Keratinocyte (primary cell): ENCODE data around the gene FBXO3. TPM values are rescaled to one million over a fixed set of nuclear protein-coding genes. Genes with fewer than 3 reads are reported as not detected.

Source experiments
- DNase-seq: peaks from one replicate; pipeline ENCODE4 v3.0.0-alpha.2; 2011; ENCODE audit warnings: low read depth, missing footprints, low spot score
- FAIRE-seq: peaks from 2 replicates; lab custom pipeline; 2011; peaks lifted over from hg19 to GRCh38; lab: Jason Lieb, UNC
- H2AFZ ChIP-seq: 2 replicates; pipeline ENCODE4 v1.6.0; 2012; ENCODE audit warnings: low read length, control low read depth, inconsistent platforms; ENCODE audit not compliant: control insufficient read depth
- H3K27ac ChIP-seq: 2 replicates; pipeline ENCODE4 v1.5.1; 2011; ENCODE audit warnings: low read length; ENCODE audit not compliant: control insufficient read depth, insufficient read depth
- H3K27me3 ChIP-seq: 3 replicates; pipeline ENCODE4 v1.6.0; 2011; ENCODE audit warnings: low read length; ENCODE audit not compliant: control insufficient read depth, insufficient read depth; ENCODE audit errors: extremely low read depth
- H3K36me3 ChIP-seq, 2 experiments: 2 replicates in 1 of 2; 3 replicates in 1 of 2; pipeline ENCODE4 v1.5.1; 2011; ENCODE audit warnings: low read length in 2 of 2, mild to moderate bottlenecking in 1 of 2; ENCODE audit not compliant: control insufficient read depth in 2 of 2, insufficient read depth in 2 of 2; ENCODE audit errors: extremely low read depth in 1 of 2
- H3K4me1 ChIP-seq: 3 replicates; pipeline ENCODE4 v1.5.1; 2011; ENCODE audit warnings: low read length; ENCODE audit not compliant: control insufficient read depth, insufficient read depth; ENCODE audit errors: extremely low read depth
- H3K4me2 ChIP-seq: 3 replicates; pipeline ENCODE4 v1.6.0; 2011; ENCODE audit warnings: low read depth, low read length; ENCODE audit not compliant: control insufficient read depth, insufficient read depth; ENCODE audit errors: extremely low read depth
- H3K4me3 ChIP-seq, 3 experiments: fragments of 200-600 bp in 1 of 3; sonication (generic) in 1 of 3; 2 replicates in 2 of 3; 3 replicates in 1 of 3; pipeline ENCODE4 v1.5.1; 2011 to 2016; ENCODE audit warnings: low read length in 3 of 3, mild to moderate bottlenecking in 3 of 3, control low read depth in 2 of 3, inconsistent platforms in 1 of 3, low read depth in 1 of 3, mixed read lengths in 1 of 3, mixed run types in 1 of 3, moderate library complexity in 1 of 3; ENCODE audit not compliant: control insufficient read depth in 2 of 3, insufficient read depth in 2 of 3; ENCODE audit errors: extremely low read depth in 1 of 3
- H3K79me2 ChIP-seq: 2 replicates; pipeline ENCODE4 v1.6.0; 2012; ENCODE audit warnings: low read length; ENCODE audit not compliant: control insufficient read depth, insufficient read depth
- H3K9ac ChIP-seq: 3 replicates; pipeline ENCODE4 v1.6.0; 2011; ENCODE audit warnings: low read length; ENCODE audit not compliant: control insufficient read depth, insufficient read depth; ENCODE audit errors: extremely low read depth
- H3K9me1 ChIP-seq: 3 replicates; pipeline ENCODE4 v1.6.0; 2011; ENCODE audit warnings: low read length; ENCODE audit not compliant: control insufficient read depth, insufficient read depth; ENCODE audit errors: extremely low read depth
- H3K9me3 ChIP-seq: 2 replicates; pipeline ENCODE4 v1.5.1; 2012; ENCODE audit warnings: low read depth, low read length; ENCODE audit not compliant: control insufficient read depth
- H4K20me1 ChIP-seq: 3 replicates; pipeline ENCODE4 v1.6.0; 2011; ENCODE audit warnings: low read length; ENCODE audit not compliant: control insufficient read depth, insufficient read depth; ENCODE audit errors: extremely low read depth
- EZH2 ChIP-seq: IDR thresholded peaks from one replicate; pipeline ENCODE4 v1.6.1; 2012; ENCODE audit warnings: inconsistent platforms, mild to moderate bottlenecking, low read length, moderate library complexity
- dilution Hi-C: fragments of 300-500 bp; cut with MboI; formaldehyde crosslinking; loops from one replicate; pipeline ENCODE4 v1.7.0; 2020; ENCODE audit warnings: low sequenced_read_pairs; ENCODE audit not compliant: extremely low pct_ligation_motif_present
- polyA plus RNA-seq, 5 experiments: library from polyadenylated mRNA; depleted of rRNA in 3 of 5; stranded (reverse) in 3 of 5; stranded (forward) in 1 of 5; unstranded in 1 of 5; fragments of >200 nt; gene quantifications; 1 replicate in 1 of 5; 2 replicates in 3 of 5; 3 replicates in 1 of 5; pipeline versions ENCODE4 v1.2.1 to v1.2.3, GENCODE V29; 2011 to 2012; ENCODE audit warnings: missing spikeins in 2 of 5, low read depth in 1 of 5, low replicate concordance in 1 of 5
- TF ChIP-seq, protein P1 (sequence below), 3 experiments: IDR thresholded peaks in 1 of 3; conservative IDR thresholded peaks in 1 of 3; optimal IDR thresholded peaks in 1 of 3; 2 replicates in 2 of 3; 3 replicates in 1 of 3; pipeline versions ENCODE3 to v1.5.1; 2011; ENCODE audit warnings: low read length in 3 of 3, mild to moderate bottlenecking in 3 of 3, moderate library complexity in 2 of 3, control low read depth in 1 of 3, inconsistent platforms in 1 of 3; ENCODE audit not compliant: insufficient read depth in 2 of 3; ENCODE audit errors: extremely low read depth in 1 of 3

Gene FBXO3
- polyA plus RNA-seq, 1 donor (not counting 4 experiments of a cell fraction or from before 2014, with no cell fraction given) = 68.6 TPM

DNA sequence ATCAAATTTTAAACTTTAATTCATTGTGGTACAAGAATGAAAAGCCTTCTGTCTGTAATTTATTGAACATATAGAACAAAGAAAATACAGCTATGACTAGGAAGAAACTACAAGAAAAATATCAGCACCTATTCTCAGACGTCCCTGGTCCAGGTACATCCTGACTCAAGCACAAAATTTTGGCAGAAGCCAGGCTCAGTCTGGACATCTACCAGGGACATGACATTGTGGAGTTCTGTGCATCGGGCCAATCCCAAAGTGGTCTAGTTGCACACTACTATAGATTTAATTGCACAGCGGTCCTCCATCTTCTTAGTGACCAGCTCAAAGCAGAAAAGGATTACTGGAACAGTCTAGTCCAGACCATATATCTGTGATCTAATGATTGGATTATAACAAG lies 22.4 kb downstream of the FBXO3 start:
- no peak for TF ChIP-seq EZH2
- TF ChIP-seq, protein P1, sequence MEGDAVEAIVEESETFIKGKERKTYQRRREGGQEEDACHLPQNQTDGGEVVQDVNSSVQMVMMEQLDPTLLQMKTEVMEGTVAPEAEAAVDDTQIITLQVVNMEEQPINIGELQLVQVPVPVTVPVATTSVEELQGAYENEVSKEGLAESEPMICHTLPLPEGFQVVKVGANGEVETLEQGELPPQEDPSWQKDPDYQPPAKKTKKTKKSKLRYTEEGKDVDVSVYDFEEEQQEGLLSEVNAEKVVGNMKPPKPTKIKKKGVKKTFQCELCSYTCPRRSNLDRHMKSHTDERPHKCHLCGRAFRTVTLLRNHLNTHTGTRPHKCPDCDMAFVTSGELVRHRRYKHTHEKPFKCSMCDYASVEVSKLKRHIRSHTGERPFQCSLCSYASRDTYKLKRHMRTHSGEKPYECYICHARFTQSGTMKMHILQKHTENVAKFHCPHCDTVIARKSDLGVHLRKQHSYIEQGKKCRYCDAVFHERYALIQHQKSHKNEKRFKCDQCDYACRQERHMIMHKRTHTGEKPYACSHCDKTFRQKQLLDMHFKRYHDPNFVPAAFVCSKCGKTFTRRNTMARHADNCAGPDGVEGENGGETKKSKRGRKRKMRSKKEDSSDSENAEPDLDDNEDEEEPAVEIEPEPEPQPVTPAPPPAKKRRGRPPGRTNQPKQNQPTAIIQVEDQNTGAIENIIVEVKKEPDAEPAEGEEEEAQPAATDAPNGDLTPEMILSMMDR (optimal IDR thresholded peaks at IDR 0.05 in 1 of 3, IDR thresholded peaks at IDR 0.05 in 1 of 3, conservative IDR thresholded peaks at IDR 0.05 in 1 of 3; ENCODE audit: extremely low read depth in 1 of 3, insufficient read depth in 2 of 3, low read length in 3 of 3) = no peak
- DNase-seq = no peak
- peaks cover 6 to 12% of the 10 kb centered on the region in 2 experiments for H3K36me3 ChIP-seq
- no peaks in the 10 kb centered on the region for H3K9me3 ChIP-seq
- no peaks in the 10 kb centered on the region for H4K20me1 ChIP-seq
- no peak overlapping the region for H2AFZ ChIP-seq
- H3K4me3 ChIP-seq = no peak overlapping the region
- no peak overlapping the region for H3K4me2 ChIP-seq
- no peak overlapping the region for H3K9ac ChIP-seq
- FAIRE-seq = no peak
- H3K79me2 ChIP-seq = no peaks in the 10 kb centered on the region
- H3K27ac ChIP-seq = no peak overlapping the region
- no peaks in the 10 kb centered on the region for H3K9me1 ChIP-seq
- dilution Hi-C loops = no loop called here
- no peaks in the 10 kb centered on the region for H3K4me1 ChIP-seq
- no peaks in the 10 kb centered on the region for H3K27me3 ChIP-seq

DNA sequence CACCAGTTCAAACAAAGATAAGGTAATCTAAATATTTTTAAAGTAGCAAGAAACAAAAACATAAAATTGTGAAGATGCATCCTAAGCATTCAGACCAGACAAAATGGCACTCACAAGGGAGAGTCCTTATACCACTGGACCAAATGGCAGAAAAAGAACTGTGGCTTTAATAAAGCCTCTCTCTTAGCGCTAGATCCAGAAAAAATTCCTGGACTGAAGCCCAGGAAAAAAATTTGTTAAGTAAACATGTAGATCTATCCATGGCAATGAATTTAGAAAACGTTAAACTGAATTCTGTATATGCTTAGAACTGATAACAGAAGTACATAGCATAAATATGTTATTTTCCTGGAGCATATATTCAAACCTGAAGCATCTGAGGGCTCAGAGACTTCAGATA lies 26.3 kb downstream of the FBXO3 start:
- H3K4me3 ChIP-seq = no peak overlapping the region
- TF ChIP-seq, protein P1 (optimal IDR thresholded peaks at IDR 0.05 in 1 of 3, IDR thresholded peaks at IDR 0.05 in 1 of 3, conservative IDR thresholded peaks at IDR 0.05 in 1 of 3; ENCODE audit: extremely low read depth in 1 of 3, insufficient read depth in 2 of 3, low read length in 3 of 3) = no peak
- no peak for TF ChIP-seq EZH2
- H3K79me2 ChIP-seq = no peaks in the 10 kb centered on the region
- DNase-seq (no peak), FAIRE-seq (no peak)
- no peak overlapping the region for H3K27ac ChIP-seq
- no peak overlapping the region for H3K9ac ChIP-seq
- H3K9me1 ChIP-seq = no peaks in the 10 kb centered on the region
- no peaks in the 10 kb centered on the region for H3K27me3 ChIP-seq
- H3K4me1 ChIP-seq = no peaks in the 10 kb centered on the region
- no peak overlapping the region for H3K4me2 ChIP-seq
- no peaks in the 10 kb centered on the region for H4K20me1 ChIP-seq
- dilution Hi-C loops = no loop called here
- no peak overlapping the region for H2AFZ ChIP-seq
- H3K36me3 ChIP-seq = peaks cover 9 to 10% of the 10 kb centered on the region in 2 experiments
- no peaks in the 10 kb centered on the region for H3K9me3 ChIP-seq
